ENCODE measurements around the gene GCFC2. TPM values are rescaled to one million over a fixed set of nuclear protein-coding genes. Genes with fewer than 3 reads are reported as not detected.
A peak's percentile ranks its signal among the peaks of the same experiment; 100 is the strongest.

The GCFC2 gene
- total and polyA plus RNA-seq, 2 of the 13 experiments (the other 11 are each of a cell fraction or from before 2014, with no cell fraction given): 26.8 to 49.0 TPM

DNA sequence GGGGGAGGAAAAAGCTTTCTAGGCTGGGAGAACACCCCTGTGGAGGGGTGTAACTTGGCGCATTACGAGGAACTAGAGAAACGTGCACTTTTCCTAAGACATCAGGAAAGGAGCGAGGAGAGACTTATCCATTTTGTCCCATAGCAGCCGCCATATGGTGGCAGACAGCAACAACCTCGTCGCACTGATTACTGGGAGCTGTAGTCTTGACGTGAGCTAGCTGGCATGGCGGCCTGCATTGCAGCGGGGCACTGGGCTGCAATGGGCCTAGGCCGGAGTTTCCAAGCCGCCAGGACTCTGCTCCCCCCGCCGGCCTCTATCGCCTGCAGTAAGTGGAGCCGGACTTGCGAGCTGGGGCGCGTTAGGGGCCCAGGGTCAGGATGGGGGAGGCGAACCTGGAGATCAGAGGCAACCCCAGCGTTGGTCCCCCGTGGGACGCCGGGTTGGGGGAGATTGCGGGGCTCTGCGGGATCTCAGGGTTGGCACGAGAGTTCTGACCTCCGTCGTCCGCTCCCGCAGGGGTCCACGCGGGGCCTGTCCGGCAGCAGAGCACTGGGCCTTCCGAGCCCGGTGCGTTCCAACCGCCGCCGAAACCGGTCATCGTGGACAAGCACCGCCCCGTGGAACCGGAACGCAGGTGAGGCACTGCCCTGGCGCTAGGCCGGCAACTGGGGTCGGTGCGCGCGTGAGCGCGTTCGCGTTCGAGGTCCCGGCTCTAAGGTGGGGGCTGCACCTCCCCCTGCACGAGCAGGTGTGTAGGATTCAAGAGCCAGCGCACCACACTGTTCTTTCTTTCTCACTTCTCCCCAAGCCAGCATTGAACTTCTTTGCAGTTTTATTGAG, 63.9 kb downstream of the GCFC2 start, which contains the start of gene MRPL19 (continued):
- TF ChIP-seq ETV6 (CRISPR knock-in tag; conservative IDR thresholded peaks at IDR 0.05): peak; percentile 36; the same call in 1 of the 2 replicates
- TF ChIP-seq ZNF101 (CRISPR knock-in tag; IDR thresholded peaks at IDR 0.05; ENCODE audit: borderline replicate concordance, low read depth): peak; percentile 94; the same call in 1 of the 2 replicates
- peak in 1 of 2 experiments; percentile 72; a peak in 1 of 4 replicates for TF ChIP-seq REST (IDR thresholded peaks at IDR 0.05; ENCODE audit: borderline replicate concordance in 1 of 2, low read depth in 1 of 2, low read length in 2 of 2)
- TF ChIP-seq ADNP (CRISPR knock-in tag; IDR thresholded peaks at IDR 0.05): no peak
- TF ChIP-seq FOXP4 (CRISPR knock-in tag; IDR thresholded peaks at IDR 0.05): peak; percentile 43
- peak; percentile 93 for TF ChIP-seq HNRNPL (IDR thresholded peaks at IDR 0.05; ENCODE audit: low read depth, low read length)
- no peak; the same call in 1 of the 2 replicates for TF ChIP-seq NFYC (CRISPR knock-in tag; IDR thresholded peaks at IDR 0.05)
- peak; percentile 74 for TF ChIP-seq JUN (CRISPR knock-in tag; IDR thresholded peaks at IDR 0.05)
- TF ChIP-seq ZBTB10 (CRISPR knock-in tag; IDR thresholded peaks at IDR 0.05; ENCODE audit: borderline replicate concordance): peak; percentile 82
- TF ChIP-seq, protein P1, sequence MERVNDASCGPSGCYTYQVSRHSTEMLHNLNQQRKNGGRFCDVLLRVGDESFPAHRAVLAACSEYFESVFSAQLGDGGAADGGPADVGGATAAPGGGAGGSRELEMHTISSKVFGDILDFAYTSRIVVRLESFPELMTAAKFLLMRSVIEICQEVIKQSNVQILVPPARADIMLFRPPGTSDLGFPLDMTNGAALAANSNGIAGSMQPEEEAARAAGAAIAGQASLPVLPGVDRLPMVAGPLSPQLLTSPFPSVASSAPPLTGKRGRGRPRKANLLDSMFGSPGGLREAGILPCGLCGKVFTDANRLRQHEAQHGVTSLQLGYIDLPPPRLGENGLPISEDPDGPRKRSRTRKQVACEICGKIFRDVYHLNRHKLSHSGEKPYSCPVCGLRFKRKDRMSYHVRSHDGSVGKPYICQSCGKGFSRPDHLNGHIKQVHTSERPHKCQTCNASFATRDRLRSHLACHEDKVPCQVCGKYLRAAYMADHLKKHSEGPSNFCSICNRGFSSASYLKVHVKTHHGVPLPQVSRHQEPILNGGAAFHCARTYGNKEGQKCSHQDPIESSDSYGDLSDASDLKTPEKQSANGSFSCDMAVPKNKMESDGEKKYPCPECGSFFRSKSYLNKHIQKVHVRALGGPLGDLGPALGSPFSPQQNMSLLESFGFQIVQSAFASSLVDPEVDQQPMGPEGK (CRISPR knock-in tag; IDR thresholded peaks at IDR 0.05): peak; percentile 91
- TF ChIP-seq PAX8 (CRISPR knock-in tag; IDR thresholded peaks at IDR 0.05; ENCODE audit: borderline replicate concordance): peak; percentile 76; the same call in 1 of the 2 replicates
- peak; percentile 70; the same call in 1 of the 2 replicates for TF ChIP-seq ZNF441 (CRISPR knock-in tag; IDR thresholded peaks at IDR 0.05; ENCODE audit: borderline replicate concordance)
- no peak; the same call in 1 of the 2 replicates for TF ChIP-seq ZNF451 (CRISPR knock-in tag; IDR thresholded peaks at IDR 0.05)
- TF ChIP-seq PRPF4 (IDR thresholded peaks at IDR 0.05; ENCODE audit: low read depth, low read length, poor library complexity, severe bottlenecking): no peak
- no peak; the same call in none of the 2 replicates for TF ChIP-seq REXO4 (CRISPR knock-in tag; IDR thresholded peaks at IDR 0.05; ENCODE audit: borderline replicate concordance)
- no peak for TF ChIP-seq ZNF713 (CRISPR knock-in tag; IDR thresholded peaks at IDR 0.05)
- no peak; the same call in 1 of the 2 replicates for TF ChIP-seq ZNF782 (CRISPR knock-in tag; IDR thresholded peaks at IDR 0.05; ENCODE audit: borderline replicate concordance)
